ENCODE measurements around the gene A2ML1. TPM values are rescaled to one million over a fixed set of nuclear protein-coding genes. Genes with fewer than 3 reads are reported as not detected.
A peak's percentile ranks its signal among the peaks of the same experiment; 100 is the strongest.
"Not testable (repeated sequence)": the region's sequence is repeated elsewhere in the genome, so short reads cannot be mapped to it uniquely, and the experiment has no call there.

The A2ML1 gene
- total RNA-seq, 1 donor from 2014 or later = 3.8 TPM

- Mint-ChIP-seq H3K27me3 (no peaks in the 10 kb centered on the region), H3K4me1 (ENCODE audit: unreplicated experiment) (peaks cover 11% of the 10 kb centered on the region)
- DNase-seq (ENCODE audit: extremely low spot score, unreplicated experiment) = no peak
Measured at GRCh38 chr12:8912914-8913313, 90.5 kb downstream of the A2ML1 start.

GRCh38 chr12:8913702-8914032 is 91.2 kb downstream of the A2ML1 start:
- H3K9me3 Mint-ChIP-seq = no peaks in the 10 kb centered on the region
- TF ChIP-seq CTCF (conservative IDR thresholded peaks at IDR 0.05) = no peak
- H3K4me1 Mint-ChIP-seq (ENCODE audit: unreplicated experiment) = peaks cover 11% of the 10 kb centered on the region
- H3K4me3 Mint-ChIP-seq = peak overlapping the region; percentile 96
- H3K27ac Mint-ChIP-seq = peak overlapping the region; percentile 98
- no peaks in the 10 kb centered on the region for H3K27me3 Mint-ChIP-seq
- peaks cover 3% of the 10 kb centered on the region for H3K36me3 Mint-ChIP-seq
- no peak for DNase-seq (ENCODE audit: extremely low spot score, unreplicated experiment)

More at GRCh38 chr12:8912914-8913313, 90.5 kb downstream of the A2ML1 start:
- Mint-ChIP-seq H3K36me3 (no peaks in the 10 kb centered on the region), H3K27ac (peak overlapping the region; percentile 98), H3K9me3 (no peaks in the 10 kb centered on the region), H3K4me3 (peak overlapping the region; percentile 96)
- TF ChIP-seq CTCF (conservative IDR thresholded peaks at IDR 0.05) = peak; percentile 65

- TF ChIP-seq CTCF (conservative IDR thresholded peaks at IDR 0.05) = peak; percentile 55
- peak within 1 kb of the TSS; percentile 98 for H3K27ac Mint-ChIP-seq
- not testable (repeated sequence) for H3K9me3 Mint-ChIP-seq, H3K36me3 Mint-ChIP-seq, H3K27me3 Mint-ChIP-seq
- H3K4me1 Mint-ChIP-seq (ENCODE audit: unreplicated experiment) = peaks cover 11% of the 10 kb centered on the region
- DNase-seq (ENCODE audit: extremely low spot score, unreplicated experiment) = peak; percentile 84
- peak within 1 kb of the TSS; percentile 96 for H3K4me3 Mint-ChIP-seq
Measured at GRCh38 chr12:8914033-8914715, 91.8 kb downstream of the A2ML1 start, which contains the start of gene PHC1. Gene PHC1, plus strand, starts transcription at chr12:8914509. Its CDS starts 3,169 bp downstream, at chr12:8917678.

GRCh38 chr12:8914716-8915526 is 92.5 kb downstream of the A2ML1 start:
- H3K9me3 Mint-ChIP-seq = no peaks in the 10 kb centered on the region
- H3K27ac Mint-ChIP-seq = no peak overlapping the region
- no peak overlapping the region for H3K4me3 Mint-ChIP-seq
- no peaks in the 10 kb centered on the region for H3K27me3 Mint-ChIP-seq
- no peak for TF ChIP-seq CTCF (conservative IDR thresholded peaks at IDR 0.05)
- peaks cover 11% of the 10 kb centered on the region for H3K4me1 Mint-ChIP-seq (ENCODE audit: unreplicated experiment)
- DNase-seq (ENCODE audit: extremely low spot score, unreplicated experiment) = peak; percentile 75
- peaks cover 8% of the 10 kb centered on the region for H3K36me3 Mint-ChIP-seq

GRCh38 chr12:8916154-8916553 is 93.7 kb downstream of the A2ML1 start:
- Mint-ChIP-seq H3K4me3 (no peak overlapping the region), H3K4me1 (ENCODE audit: unreplicated experiment) (peaks cover 8% of the 10 kb centered on the region), H3K27me3 (no peaks in the 10 kb centered on the region), H3K36me3 (peaks cover 13% of the 10 kb centered on the region), H3K27ac (no peak overlapping the region), H3K9me3 (no peaks in the 10 kb centered on the region)
- no peak for DNase-seq (ENCODE audit: extremely low spot score, unreplicated experiment)
- TF ChIP-seq CTCF (conservative IDR thresholded peaks at IDR 0.05) = no peak

All from type B pancreatic cell (in vitro differentiated cells).